ENCODE data around the gene PLCB1. TPM values are rescaled to one million over a fixed set of nuclear protein-coding genes. Genes with fewer than 3 reads are reported as not detected.

Gene PLCB1
- total and polyA plus RNA-seq, 2 of the 4 experiments (the other 2 are of a cell fraction) = 5.6 to 16.1 TPM

DNA sequence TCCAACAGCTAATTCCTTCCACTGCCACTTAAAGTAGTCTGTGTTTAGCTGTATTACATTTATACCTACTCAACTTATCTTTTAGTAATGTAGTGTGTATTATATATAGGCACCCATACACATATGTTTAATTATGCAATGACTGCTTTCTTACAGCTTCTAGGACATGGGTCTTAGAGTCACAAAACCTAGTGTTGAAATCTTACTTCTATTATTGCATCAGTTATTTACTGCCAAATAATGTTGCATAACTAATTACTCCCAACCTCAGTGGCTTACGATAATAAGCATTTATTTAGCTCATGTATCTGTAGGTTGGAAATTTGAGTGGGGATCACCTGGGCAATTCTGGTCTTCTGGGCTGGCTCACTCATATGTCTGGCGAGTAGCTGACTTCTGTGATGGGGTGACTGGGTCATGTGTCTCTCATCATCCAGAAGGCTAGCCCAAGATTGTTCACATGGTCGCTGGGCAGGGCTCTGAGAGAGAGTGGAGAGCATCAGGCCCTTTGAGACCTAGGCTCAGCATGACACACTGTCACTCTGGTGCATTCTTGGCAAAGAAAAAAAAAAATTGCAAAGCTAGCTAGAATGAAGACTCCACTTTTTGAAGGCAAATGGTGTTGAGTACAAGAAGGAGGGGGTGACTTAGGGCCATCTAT lies 187.0 kb downstream of the PLCB1 start:
- H3K27me3 ChIP-seq (ENCODE audit: control insufficient read depth, insufficient read depth, low read length) = no peaks in the 10 kb centered on the region
- no peaks in the 10 kb centered on the region for H3K9me1 ChIP-seq (ENCODE audit: insufficient read depth, low read length)
- H3K56ac ChIP-seq (ENCODE audit: extremely low read depth, insufficient read depth, low read length) = no peak overlapping the region
- no peak overlapping the region for H4K91ac ChIP-seq (ENCODE audit: insufficient read depth, low read depth, low read length)
- no TSS peak for BruUV-seq (replicated peaks)
- H2AK9ac ChIP-seq (replicated peaks; ENCODE audit: low read depth, low read length, poor library complexity) = no peak overlapping the region
- ChIA-PET CTCF (interaction anchor here (0.6 kb wide), 2 partner anchors 56 to 109 kb away, joined by 3 to 4 read pairs; no protein-coding TSS in a partner anchor), POLR2A (ENCODE audit: unreplicated experiment) (no interaction called here)
- no CpG with 5 or more reads among the region's 3 CpGs for WGBS, 2 experiments (ENCODE audit: extremely low coverage in 2 of 2, insufficient read length in 1 of 2)
- ATAC-seq (ENCODE audit: low read depth) (no peak), DNase-seq (no peak)
- no peak overlapping the region for H4K5ac ChIP-seq (ENCODE audit: low read depth, low read length)
- H3K23ac ChIP-seq (ENCODE audit: low read depth, low read length) = no peak overlapping the region
- H4K20me1 ChIP-seq (ENCODE audit: insufficient read depth, low read length) = no peaks in the 10 kb centered on the region
- in situ Hi-C loops (cut with MboI; ENCODE audit: low sequenced_read_pairs) (no loop called here), dilution Hi-C loops (cut with HindIII; ENCODE audit: low sequenced_read_pairs, unreplicated experiment) (no loop called here), intact Hi-C loops (cut with micrococcal nuclease) (no loop called here)
- H2BK20ac ChIP-seq (ENCODE audit: low read depth, low read length) = no peak overlapping the region
- H3K36me3 ChIP-seq (ENCODE audit: control insufficient read depth, insufficient read depth, low read length) = no peaks in the 10 kb centered on the region
- no peak overlapping the region for H2AFZ ChIP-seq (replicated peaks; ENCODE audit: low read length, poor library complexity)
- H3K79me1 ChIP-seq (ENCODE audit: low read depth in 1 of 2, low read length in 2 of 2) = no peaks in the 10 kb centered on the region; a peak in 1 of 4 replicates
- no peak overlapping the region for H2BK120ac ChIP-seq (ENCODE audit: low read depth, low read length)
- no peaks in the 10 kb centered on the region for H3K9me3 ChIP-seq (ENCODE audit: control insufficient read depth, insufficient read depth, low read length)
- no peak overlapping the region for H3K4me3 ChIP-seq (ENCODE audit: insufficient read depth, low read depth, low read length)
- no peak overlapping the region for H3K9ac ChIP-seq (ENCODE audit: low read depth, low read length)
- H3K4me1 ChIP-seq (ENCODE audit: control insufficient read depth, insufficient read depth, low read length) = no peaks in the 10 kb centered on the region
- TF ChIP-seq POLR2A (IDR thresholded peaks at IDR 0.05; ENCODE audit: low read depth, low read length) = no peak
- peak; percentile 25; the same call in 1 of the 2 replicates for TF ChIP-seq CEBPB (IDR thresholded peaks at IDR 0.05; ENCODE audit: low read depth, low read length)
- no peak overlapping the region for H4K8ac ChIP-seq (ENCODE audit: low read depth in 2 of 2, low read length in 2 of 2)
- H2AK5ac ChIP-seq (ENCODE audit: low read depth, low read length) = no peak overlapping the region
- H3K4me2 ChIP-seq (ENCODE audit: low read depth, low read length) = no peak overlapping the region
- no peak overlapping the region for H3K14ac ChIP-seq (replicated peaks; ENCODE audit: low read depth, low read length)
- no peak overlapping the region for H2BK5ac ChIP-seq (ENCODE audit: low read depth, low read length, poor library complexity, severe bottlenecking)
- no peak overlapping the region for H3K27ac ChIP-seq (ENCODE audit: insufficient read depth, low read length)
- H2BK15ac ChIP-seq (ENCODE audit: low read depth, low read length) = no peak overlapping the region
- H3K18ac ChIP-seq (ENCODE audit: low read depth, low read length) = no peak overlapping the region
- H3K4ac ChIP-seq (ENCODE audit: low read depth, low read length) = no peak overlapping the region
